Measurements from ENCODE around the gene ZNF625. TPM values are rescaled to one million over a fixed set of nuclear protein-coding genes. Genes with fewer than 3 reads are reported as not detected.

ZNF625 gene
- total and polyA plus RNA-seq, 4 donors: 1.0 to 17.6 (median 4.3) TPM

DNA sequence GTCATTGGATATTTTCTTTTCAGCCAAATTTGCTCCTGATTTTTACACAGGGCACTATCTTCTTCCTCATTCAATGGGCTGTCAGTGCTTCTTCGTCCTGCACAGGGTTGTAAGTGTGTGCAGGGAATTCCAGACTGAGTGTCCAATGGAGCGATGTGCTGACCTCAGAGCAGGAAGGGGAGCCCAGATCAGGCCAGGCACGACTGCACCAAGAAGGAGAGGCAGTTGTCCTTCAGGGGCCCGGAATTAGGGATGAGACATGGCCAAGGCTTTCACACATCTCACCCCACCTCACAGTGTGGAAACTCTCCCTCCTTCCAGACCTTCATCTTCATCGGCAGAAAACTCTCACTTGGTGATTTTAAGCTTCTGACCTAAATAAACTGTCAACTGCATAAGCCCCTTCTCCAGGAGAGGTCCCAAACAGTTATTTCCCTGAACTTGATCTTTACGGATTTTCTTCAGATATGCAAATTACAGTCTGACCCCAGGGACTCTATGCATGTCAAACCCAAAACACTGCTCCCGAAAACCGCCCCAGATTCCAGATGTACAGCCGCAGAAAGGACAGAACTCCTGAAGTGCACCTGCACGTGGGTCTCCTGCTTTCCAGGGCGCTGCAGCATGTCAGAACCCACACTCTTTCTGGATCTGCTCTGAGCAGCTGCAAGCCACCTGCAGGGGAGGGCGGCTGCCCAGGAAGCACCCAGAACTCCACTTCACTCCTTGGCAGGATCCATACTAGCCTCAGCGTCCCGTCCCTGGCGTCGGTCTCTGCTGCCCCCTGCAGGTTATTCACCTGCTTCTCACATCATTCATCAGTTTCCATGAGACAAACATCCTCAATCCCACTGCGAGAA lies 15.8 kb downstream of the ZNF625 start:
- Histone ChIP-seq H3K4me3 (peak overlapping the region; percentile 5), H3K27me3 (ENCODE audit: control insufficient read depth in 3 of 3, insufficient read depth in 3 of 3, low read length in 2 of 3) (no peaks in the 10 kb centered on the region), H3K9me3 (ENCODE audit: control insufficient read depth in 4 of 4, insufficient read depth in 3 of 4, low read length in 3 of 4) (peaks cover 0 to 9% (median 5%) of the 10 kb centered on the region in 4 donors), H3K36me3 (ENCODE audit: control insufficient read depth in 4 of 4, insufficient read depth in 4 of 4, low read length in 4 of 4) (peaks cover 6 to 36% (median 18%) of the 10 kb centered on the region in 4 donors), H3K4me1 (ENCODE audit: control insufficient read depth in 5 of 5, insufficient read depth in 5 of 5, low read length in 5 of 5) (peaks cover 3 to 21% (median 5%) of the 10 kb centered on the region in 5 donors), H3K9ac (ENCODE audit: insufficient read depth in 1 of 2, low read length in 2 of 2) (no peak overlapping the region), H3K27ac (ENCODE audit: low read depth in 1 of 2, low read length in 1 of 2) (peak overlapping the region in 1 of 2 donors; percentile 76)
- ATAC-seq (ENCODE audit: insufficient read depth, low FRiP score): peak; percentile 66
- DNase-seq: peak; percentile 88 to 90 (median 89)
- WGBS, 2 donors: 5% methylated on average over 17 of the region's 17 CpGs
- TF ChIP-seq, protein P1, sequence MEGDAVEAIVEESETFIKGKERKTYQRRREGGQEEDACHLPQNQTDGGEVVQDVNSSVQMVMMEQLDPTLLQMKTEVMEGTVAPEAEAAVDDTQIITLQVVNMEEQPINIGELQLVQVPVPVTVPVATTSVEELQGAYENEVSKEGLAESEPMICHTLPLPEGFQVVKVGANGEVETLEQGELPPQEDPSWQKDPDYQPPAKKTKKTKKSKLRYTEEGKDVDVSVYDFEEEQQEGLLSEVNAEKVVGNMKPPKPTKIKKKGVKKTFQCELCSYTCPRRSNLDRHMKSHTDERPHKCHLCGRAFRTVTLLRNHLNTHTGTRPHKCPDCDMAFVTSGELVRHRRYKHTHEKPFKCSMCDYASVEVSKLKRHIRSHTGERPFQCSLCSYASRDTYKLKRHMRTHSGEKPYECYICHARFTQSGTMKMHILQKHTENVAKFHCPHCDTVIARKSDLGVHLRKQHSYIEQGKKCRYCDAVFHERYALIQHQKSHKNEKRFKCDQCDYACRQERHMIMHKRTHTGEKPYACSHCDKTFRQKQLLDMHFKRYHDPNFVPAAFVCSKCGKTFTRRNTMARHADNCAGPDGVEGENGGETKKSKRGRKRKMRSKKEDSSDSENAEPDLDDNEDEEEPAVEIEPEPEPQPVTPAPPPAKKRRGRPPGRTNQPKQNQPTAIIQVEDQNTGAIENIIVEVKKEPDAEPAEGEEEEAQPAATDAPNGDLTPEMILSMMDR (IDR thresholded peaks at IDR 0.05; ENCODE audit: control extremely low read depth, extremely low read depth): peak; percentile 96

GRCh38 chr19:12139885-12140544 lies 16.5 kb downstream of the ZNF625 start, which contains the start of gene ZNF20:
ZNF20 (minus strand) TSS chr19:12140350; CDS start chr19:12140182, 168 bp downstream.
- Histone ChIP-seq H3K9ac (ENCODE audit: insufficient read depth in 1 of 2, low read length in 2 of 2) (peak within 1 kb of the TSS; percentile 75 to 95), H3K27me3 (ENCODE audit: control insufficient read depth in 3 of 3, insufficient read depth in 3 of 3, low read length in 2 of 3) (no peaks in the 10 kb centered on the region), H3K9me3 (ENCODE audit: control insufficient read depth in 4 of 4, insufficient read depth in 3 of 4, low read length in 3 of 4) (peaks cover 0 to 2% (median under 1%) of the 10 kb centered on the region in 4 donors), H3K36me3 (ENCODE audit: control insufficient read depth in 4 of 4, insufficient read depth in 4 of 4, low read length in 4 of 4) (peaks cover 0 to 34% (median 14%) of the 10 kb centered on the region in 4 donors), H3K27ac (ENCODE audit: low read depth in 1 of 2, low read length in 1 of 2) (peak within 1 kb of the TSS; percentile 83 to 93), H3K4me3 (peak within 1 kb of the TSS; percentile 79), H3K4me1 (ENCODE audit: control insufficient read depth in 5 of 5, insufficient read depth in 5 of 5, low read length in 5 of 5) (peaks cover 3 to 21% (median 5%) of the 10 kb centered on the region in 5 donors)
- TF ChIP-seq, protein P1 (IDR thresholded peaks at IDR 0.05; ENCODE audit: control extremely low read depth, extremely low read depth): no peak
- ATAC-seq (ENCODE audit: insufficient read depth, low FRiP score) (peak; percentile 100), DNase-seq (peak; percentile 98)
- WGBS, 2 donors: 1% methylated on average over 48 to 49 of the region's 49 CpGs

DNA sequence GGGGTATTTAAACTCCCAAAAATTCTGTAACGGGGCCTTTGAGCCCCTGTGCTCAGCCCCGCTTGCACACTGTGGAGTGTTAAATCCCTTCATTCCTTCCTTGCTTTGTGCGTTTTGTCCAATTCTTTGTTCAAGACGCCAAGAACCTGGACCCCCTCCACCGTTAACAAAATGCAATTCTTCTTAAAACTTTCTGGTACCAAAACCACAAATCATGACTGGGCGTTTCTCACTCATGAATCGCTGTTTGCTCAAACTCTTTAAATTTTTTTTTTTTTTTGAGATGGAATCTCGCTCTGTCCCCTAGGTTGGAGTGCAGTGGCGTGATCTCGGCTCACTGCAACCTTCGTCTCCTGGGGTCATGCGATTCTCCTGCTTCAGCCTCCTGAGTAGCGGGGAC lies 17.3 kb downstream of the ZNF625 start:
- peak overlapping the region; percentile 79 for H3K4me3 ChIP-seq
- WGBS, 2 donors: 20 to 25% methylated on average over 13 of the region's 13 CpGs
- peak overlapping the region; percentile 75 to 95 for H3K9ac ChIP-seq (ENCODE audit: insufficient read depth in 1 of 2, low read length in 2 of 2)
- peaks cover 0 to 5% (median 2%) of the 10 kb centered on the region in 4 donors for H3K9me3 ChIP-seq (ENCODE audit: control insufficient read depth in 4 of 4, insufficient read depth in 3 of 4, low read length in 3 of 4)
- TF ChIP-seq, protein P1 (IDR thresholded peaks at IDR 0.05; ENCODE audit: control extremely low read depth, extremely low read depth): no peak
- no peak for ATAC-seq (ENCODE audit: insufficient read depth, low FRiP score)
- peaks cover 4 to 40% (median 18%) of the 10 kb centered on the region in 4 donors for H3K36me3 ChIP-seq (ENCODE audit: control insufficient read depth in 4 of 4, insufficient read depth in 4 of 4, low read length in 4 of 4)
- H3K4me1 ChIP-seq (ENCODE audit: control insufficient read depth in 5 of 5, insufficient read depth in 5 of 5, low read length in 5 of 5): peaks cover 3 to 21% (median 5%) of the 10 kb centered on the region in 5 donors
- H3K27ac ChIP-seq (ENCODE audit: low read depth in 1 of 2, low read length in 1 of 2): peak overlapping the region in 1 of 2 donors; percentile 93
- no peaks in the 10 kb centered on the region for H3K27me3 ChIP-seq (ENCODE audit: control insufficient read depth in 3 of 3, insufficient read depth in 3 of 3, low read length in 2 of 3)
- peak in 2 of 3 donors; percentile 33 to 51 for DNase-seq
